Ovary (tissue), 3 donors: ENCODE measurements around the gene YIPF1.

Experiments
- EP300 ChIP-seq: sonication (generic); formaldehyde crosslinking; IDR thresholded peaks from one replicate; pipeline ENCODE4 v1.6.1; 2017; ENCODE audit warnings: antibody characterized with exemption
- POLR2A ChIP-seq: fragments of 450-650 bp; IDR thresholded peaks from one replicate; pipeline ENCODE4 v1.6.1; 2017; ENCODE audit warnings: antibody characterized with exemption, mild to moderate bottlenecking, moderate library complexity
- TF ChIP-seq, protein P1 (sequence below), 3 donors: fragments of 450-650 bp in 2 of 3; fragments of 200-600 bp in 1 of 3; IDR thresholded peaks; one replicate each; pipeline versions ENCODE4 v1.5.1 to v1.8.0; 2016 to 2022; ENCODE audit warnings: antibody characterized with exemption in 3 of 3, mild to moderate bottlenecking in 1 of 3
- donor health status: DM: no; HTN: no; CAD: no.

DNA sequence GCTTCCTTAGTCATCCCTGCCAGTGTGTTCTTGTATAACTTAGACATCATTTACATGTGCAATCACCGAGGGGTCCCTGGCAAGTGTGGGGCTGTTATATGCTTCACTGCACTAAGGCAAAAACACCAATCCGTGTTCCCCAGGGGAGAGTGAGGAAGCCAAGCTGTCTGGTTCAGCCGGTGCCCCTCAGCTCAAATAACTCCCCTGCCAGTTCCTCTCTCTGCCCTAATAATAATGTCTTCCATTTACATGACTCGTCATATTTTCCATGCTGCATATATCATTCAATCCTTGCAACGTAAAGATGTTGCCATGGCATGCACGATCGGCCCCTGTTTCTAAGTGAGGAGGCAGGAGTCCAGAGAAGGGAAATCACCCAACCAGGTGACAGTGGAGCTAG, 27.1 kb downstream of the YIPF1 start:
- TF ChIP-seq, protein P1, sequence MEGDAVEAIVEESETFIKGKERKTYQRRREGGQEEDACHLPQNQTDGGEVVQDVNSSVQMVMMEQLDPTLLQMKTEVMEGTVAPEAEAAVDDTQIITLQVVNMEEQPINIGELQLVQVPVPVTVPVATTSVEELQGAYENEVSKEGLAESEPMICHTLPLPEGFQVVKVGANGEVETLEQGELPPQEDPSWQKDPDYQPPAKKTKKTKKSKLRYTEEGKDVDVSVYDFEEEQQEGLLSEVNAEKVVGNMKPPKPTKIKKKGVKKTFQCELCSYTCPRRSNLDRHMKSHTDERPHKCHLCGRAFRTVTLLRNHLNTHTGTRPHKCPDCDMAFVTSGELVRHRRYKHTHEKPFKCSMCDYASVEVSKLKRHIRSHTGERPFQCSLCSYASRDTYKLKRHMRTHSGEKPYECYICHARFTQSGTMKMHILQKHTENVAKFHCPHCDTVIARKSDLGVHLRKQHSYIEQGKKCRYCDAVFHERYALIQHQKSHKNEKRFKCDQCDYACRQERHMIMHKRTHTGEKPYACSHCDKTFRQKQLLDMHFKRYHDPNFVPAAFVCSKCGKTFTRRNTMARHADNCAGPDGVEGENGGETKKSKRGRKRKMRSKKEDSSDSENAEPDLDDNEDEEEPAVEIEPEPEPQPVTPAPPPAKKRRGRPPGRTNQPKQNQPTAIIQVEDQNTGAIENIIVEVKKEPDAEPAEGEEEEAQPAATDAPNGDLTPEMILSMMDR (IDR thresholded peaks at IDR 0.05) = no peak
- no peak for TF ChIP-seq POLR2A
- no peak for TF ChIP-seq EP300
